Hematopoietic multipotent progenitor cell treated with erythropoietin and hydrocortisone succinate and interleukin-3 and kit ligand, for 8 days (in vitro differentiated cells): ENCODE measurements around the gene PLEKHA8.

Source experiments
- DNase-seq: peaks from one replicate; pipeline ENCODE4 v3.0.0-alpha.2; 2015

Gene PLEKHA8

DNA sequence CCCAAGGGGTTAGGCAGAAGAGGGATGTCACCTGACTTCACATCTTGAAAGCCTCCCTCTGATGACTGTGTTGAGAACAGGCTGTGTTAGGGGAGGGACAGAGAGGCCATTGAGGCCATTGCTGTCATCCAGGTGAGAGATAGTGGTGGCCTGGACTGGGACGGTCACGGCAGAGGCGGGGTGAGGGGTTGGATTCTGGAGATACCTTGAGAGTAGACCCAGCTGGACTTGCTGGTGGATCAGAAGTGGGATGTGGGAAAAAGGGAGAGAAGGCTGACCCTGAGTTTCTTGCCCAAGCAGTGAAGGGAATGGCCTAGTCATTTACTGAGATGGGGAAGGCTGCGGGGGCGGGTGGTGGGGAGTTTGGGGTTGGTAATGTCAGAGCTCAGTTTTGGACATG is 120.2 kb downstream of the PLEKHA8 start:
- DNase-seq = no peak

DNA sequence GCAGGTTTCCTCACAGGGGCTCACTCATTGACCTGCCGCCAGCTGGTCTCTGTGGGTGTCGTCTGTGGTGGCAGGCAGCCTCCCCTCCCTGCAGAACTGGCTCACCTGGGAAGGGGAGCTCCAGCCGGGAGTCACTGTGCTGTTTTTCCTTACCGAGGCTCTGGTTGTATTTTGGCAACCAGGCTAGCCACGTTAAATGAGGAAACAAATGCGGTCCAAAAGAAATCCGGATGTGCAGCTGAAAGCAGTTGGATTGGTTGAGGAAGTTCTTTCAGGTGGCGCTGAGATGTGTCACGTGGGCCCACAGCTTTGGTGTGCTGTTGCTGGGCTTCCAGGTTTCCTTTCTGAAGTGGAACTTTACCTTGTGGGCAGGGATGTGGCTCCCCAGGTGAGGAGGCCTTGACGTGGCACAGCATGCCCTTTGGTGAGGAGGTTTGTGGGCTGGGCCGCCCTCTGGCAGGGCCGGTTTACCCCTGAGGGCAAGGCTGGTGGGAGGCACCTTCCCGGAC is 120.8 kb downstream of the PLEKHA8 start:
- no peak for DNase-seq

- DNase-seq = no peak
Measured at GRCh38 chr7:30149640-30150272, 121.5 kb downstream of the PLEKHA8 start.

DNA sequence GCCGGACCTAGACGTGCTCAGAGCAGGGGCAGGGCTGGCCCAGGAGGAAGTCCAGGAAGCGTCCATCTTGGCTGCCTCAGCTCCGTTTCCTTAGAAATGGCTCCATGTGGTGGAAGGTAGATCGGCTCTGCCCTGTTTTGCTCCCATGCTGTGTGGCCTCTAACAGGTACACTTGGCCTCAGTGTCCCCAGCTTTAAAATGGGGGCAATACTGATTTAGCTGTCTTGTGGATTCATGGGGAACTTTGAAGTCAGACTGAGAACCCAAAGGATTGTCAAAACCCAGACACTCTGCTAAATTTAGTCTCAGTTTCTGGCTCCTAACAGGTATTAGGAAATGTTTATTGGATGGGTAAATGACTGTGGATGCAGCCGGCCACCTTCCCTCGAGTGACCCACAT is 122.5 kb downstream of the PLEKHA8 start:
- DNase-seq = no peak

DNA sequence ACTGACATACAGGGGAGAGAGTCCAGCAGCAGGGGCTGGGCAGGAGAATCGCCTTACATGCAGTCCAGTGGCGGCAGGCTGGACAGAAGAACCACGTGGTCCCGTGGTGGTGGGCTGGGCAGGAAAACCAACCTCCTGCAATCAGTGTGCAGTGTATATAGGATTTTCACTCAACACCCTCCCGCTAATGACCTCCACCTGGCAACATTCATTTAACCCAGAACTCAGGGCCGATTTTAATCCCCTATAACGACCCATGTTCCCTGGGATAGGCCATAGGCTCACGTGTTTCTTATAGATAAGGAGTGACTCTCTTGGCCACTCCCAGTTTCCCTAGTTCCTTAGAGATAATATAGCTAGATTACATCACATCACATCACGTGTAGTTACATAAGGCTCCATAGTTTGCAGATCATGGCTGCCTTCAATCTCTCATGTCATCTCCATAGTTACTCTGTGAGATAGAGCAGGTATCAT is 125.9 kb downstream of the PLEKHA8 start:
- peak; percentile 72 for DNase-seq

DNA sequence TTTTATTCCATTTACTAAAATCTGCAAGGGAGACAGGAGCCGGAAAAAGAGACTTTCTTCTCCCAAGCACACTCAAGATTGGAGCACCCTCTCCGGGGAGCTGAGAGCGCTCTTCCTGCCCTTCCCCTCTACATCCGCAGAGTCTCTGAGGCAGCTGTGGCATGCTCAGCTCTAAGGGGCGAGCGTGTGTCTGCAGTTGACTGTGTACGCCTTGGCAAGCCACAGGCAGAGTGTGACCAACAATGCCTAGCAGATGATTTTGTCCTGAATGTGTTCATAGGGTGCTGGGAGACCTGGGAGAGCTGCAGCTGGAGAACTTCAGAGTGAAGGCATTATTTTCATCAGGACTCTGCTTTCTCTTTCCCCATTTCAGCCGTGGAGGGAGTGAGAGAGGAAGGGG is 127.3 kb downstream of the PLEKHA8 start:
- no peak for DNase-seq

DNA sequence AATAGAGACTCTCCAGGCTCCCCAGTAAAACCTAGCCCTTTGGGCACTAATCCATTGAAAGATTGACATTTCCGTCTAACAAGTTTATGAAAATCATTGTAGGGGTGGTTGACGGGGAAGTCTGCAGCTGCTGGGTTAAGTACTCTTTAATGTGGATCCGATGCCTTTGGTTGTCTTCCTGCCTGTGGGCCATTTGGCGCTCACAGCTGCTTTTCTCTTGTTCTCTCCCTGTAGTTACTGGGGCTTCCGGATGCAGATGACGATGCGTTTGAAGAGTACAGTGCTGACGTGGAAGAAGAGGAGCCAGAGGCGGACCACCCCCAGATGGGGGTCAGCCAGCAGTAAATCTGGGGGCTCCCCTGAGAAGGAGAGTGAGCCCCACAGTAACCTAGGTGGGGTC is 129.0 kb downstream of the PLEKHA8 start:
- no peak for DNase-seq

- DNase-seq = no peak
Measured at GRCh38 chr7:30159163-30159562, 131.0 kb downstream of the PLEKHA8 start.

DNA sequence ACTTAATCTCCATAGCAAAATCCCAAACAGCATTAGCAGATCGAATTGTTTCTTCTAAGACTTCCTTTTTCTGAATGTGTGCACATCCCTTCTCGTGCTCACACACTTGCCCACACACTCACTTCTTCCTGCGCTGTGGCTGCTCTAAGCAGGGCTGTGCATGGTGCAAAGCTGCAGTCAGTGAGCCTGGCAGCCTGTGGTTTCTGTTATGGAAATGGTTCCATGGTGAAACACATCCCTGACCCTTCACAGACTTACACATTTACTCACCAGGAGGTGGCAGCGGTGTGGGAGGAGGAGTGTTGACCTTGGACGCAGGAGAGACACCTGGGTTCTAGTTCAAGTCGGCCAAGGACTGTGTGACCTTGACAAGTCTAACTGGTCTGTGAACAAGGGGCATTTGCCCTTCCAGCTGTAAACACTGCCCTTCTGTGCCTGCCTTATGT is 131.5 kb downstream of the PLEKHA8 start:
- peak; percentile 50 for DNase-seq

GRCh38 chr7:30160329-30160728 is 132.1 kb downstream of the PLEKHA8 start:
- DNase-seq = no peak

- peak; percentile 43 for DNase-seq
Measured at GRCh38 chr7:30162133-30162532, 133.9 kb downstream of the PLEKHA8 start.

DNA sequence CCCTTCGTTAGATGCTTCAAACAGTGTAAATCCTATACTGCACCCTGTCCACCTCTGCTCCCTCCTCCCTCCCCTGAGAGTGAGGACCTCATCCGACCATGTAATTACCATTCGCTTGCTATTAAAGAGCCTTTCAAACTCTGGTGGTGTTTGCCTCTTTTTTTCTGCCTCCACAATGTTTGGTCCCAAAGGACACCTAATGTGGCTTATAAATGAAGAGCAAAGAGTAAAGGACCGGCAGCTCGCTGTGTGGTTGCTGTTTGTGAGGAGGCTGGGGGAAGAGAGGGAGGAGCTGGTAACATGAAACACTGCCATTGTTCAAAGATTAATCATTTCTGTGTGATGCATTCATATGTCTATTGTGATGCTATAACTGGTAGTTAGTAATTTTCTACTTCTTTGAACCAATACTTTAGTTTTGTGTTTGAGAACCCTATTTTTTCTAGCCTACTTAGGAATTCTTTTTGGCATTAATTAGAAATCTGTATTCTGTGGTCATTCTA is 134.5 kb downstream of the PLEKHA8 start:
- DNase-seq = no peak

- DNase-seq = peak; percentile 80
Measured at GRCh38 chr7:30163231-30163894, 135.2 kb downstream of the PLEKHA8 start.

DNA sequence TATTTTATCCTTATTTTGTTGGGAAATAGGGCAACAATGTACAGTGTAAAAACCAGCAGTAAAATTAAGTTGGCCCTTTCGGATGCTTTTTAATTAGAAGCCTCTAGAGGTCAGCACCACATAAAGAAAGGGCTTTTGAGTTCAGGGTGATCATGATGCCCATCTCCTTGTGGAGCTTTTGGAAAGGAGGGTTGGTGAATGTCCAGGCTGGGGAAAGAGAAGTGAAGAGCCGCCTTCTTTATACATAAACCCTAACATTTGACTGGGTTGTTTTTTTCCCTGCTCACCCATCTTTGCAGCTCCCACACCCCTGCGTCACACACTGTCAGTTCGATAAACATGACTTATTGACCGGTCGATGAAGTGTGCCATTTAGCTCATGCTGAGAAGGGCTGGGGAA is 136.4 kb downstream of the PLEKHA8 start:
- DNase-seq = peak; percentile 81

DNA sequence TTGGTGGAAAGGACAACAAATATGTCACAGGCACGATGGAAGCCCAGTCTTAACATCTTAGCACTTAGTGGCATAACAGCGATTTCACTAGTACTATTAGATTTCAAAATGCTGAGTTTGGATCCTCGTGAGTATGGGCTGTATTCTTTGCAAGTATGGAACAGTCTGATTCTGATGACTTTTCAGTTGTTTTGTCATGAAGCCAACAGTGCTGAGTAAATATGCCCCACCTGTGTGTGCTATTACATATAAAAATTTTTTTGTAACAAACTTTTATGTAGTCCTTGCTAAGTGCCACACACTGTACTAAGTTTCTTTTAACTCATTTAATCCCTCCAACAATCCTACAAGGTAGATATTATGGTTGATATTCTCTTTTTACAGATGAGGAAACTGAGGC is 137.4 kb downstream of the PLEKHA8 start:
- DNase-seq = no peak

DNA sequence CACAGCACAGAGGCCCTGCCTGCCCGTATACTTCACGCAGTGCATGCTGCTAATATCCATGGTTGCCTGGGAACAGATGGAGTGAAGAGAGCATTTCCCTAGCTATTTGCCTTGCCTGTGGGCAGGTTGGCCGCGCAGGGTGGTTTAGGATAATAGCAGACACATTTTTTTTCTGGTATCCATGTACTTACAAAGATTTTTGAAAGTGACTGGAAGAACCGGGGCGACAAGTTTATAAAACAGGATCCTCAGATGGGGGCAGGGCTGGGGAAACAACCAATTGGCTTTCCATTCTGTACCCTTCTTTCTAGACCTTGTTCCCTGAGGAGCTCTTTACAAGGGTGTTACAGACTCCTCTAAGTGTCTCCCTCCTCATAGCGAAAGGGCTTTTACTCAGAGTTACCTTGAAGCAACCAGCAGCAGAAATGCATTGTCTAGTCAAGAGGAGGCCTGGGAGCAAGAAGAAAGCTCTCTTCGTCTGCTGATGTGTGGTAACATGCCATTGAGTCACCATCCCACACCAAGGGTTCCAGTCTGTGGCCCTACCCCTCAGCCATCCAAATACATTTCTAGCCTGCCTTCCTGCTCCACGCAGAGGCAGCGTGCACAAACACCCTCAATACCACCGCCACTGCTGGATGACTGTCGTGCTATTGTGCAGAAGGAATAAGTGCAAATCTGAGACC is 138.1 kb downstream of the PLEKHA8 start:
- DNase-seq = no peak

DNA sequence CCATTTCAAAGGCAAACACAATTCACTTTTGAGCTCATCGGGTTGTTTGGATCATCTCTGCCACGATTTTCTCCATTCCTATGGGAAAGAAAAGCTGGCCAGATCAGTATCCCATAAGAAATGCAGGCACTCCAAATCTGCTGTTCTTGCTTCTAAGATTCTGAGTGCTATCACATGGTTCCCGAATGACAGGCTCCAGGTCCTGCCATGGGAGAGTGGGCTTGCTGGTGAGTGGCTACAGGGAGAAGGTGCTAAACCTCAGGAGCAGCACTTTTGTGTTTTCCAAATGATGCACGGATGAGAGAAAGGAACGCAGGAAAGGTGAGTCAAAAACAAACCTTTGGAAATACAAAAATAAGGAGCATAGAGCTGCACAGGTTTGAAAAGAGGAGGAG is 138.6 kb downstream of the PLEKHA8 start:
- DNase-seq = no peak

GRCh38 chr7:30167901-30168300 is 139.7 kb downstream of the PLEKHA8 start:
- no peak for DNase-seq

DNA sequence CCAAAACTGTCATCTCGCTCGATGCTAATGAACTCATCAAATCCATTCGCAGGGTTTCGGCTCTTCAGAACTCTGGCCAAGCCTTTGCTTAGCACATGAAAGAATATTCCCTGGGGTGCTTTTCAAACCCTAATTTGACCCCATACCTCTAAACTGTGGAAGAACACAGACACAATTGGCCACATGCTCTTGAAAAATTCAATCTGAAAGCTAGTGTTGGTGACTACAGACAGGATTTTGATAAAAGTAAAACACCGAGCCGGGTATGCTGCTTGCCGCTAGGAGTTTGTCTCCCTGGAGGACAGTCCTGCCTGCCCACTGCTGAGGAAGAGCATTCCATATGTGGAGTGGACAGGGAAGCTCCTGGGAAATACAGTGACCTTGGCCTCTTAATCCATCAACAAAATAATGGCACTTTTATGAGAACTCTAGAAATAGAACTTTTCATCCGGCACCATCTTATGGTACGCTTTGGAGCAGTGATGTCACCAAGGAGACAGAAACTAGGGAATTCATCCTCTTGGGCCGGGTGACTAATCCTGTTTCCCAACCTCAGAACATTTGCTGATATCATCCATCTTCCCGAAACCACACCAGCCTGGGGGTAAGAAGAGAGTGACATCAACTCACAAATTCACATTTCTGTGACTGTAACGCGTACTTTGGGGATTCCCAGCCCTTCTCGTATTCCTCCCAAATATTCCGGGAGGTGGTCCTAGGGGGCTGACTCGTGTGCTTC is 140.8 kb downstream of the PLEKHA8 start:
- no peak for DNase-seq

DNA sequence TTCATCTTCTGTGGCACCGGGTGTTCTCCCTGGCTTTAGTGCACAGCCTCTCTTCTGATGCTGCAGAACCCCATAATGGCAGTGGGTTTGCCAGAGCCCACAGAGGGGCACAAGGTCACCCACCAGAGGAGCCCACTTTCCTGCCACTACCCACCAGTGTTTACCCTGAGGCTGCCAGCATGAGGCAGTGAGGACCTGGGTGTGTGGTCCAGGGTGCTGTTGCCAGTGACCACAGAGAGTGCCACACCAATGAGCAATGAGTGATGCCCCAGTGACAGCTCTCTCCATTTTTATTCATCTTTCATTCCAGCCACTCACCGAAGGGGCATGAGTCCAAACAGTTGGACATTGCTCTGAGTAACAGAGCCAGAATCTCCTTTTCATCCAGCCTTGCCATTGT is 141.4 kb downstream of the PLEKHA8 start:
- DNase-seq = no peak

GRCh38 chr7:30170476-30171205 is 142.4 kb downstream of the PLEKHA8 start:
- DNase-seq = no peak

DNA sequence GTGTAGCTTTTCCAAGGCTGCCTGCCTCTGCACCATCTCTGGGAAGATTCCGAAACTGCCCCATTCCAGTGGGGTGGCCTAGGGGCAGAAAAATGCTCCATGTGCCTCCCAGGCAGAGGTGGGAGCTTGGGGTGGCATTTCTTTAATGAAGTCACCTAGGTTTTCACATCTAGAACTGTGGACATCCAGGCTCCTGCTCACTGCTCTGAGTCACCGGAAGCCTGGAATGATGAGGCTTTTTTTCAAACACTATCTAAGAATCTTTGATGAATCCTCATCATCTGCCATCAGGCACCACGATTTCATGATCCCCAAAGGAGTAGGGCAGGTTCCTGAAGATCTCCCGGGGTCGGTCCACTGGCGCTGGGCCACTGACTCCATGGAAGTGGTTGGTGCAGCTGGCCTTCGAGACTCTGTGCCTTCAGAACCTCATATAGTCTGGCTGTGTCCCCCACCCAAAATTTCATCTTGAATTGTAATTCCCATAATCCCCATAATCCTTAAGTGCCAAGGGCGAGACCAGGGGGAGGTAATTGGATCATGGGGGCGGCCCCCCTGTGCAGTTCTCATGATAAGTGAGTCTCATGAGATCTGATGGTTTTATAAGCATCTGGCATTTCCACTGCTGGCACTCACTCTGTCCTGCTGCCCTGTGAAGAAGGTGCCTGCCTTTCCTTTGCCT is 143.7 kb downstream of the PLEKHA8 start:
- no peak for DNase-seq
